ENCODE measurements around the gene UGT1A4. TPM values are rescaled to one million over a fixed set of nuclear protein-coding genes. Genes with fewer than 3 reads are reported as not detected.

Gene UGT1A4
- total RNA-seq, 3 donors from 2014 or later (not counting 1 experiment from before 2014, with no cell fraction given), result not detected

Other genes starting within 250 kb of the UGT1A4 start
- gene USP40, start 152.0 kb upstream of the UGT1A4 start, total RNA-seq, result 10 to 100 TPM; 17.4 to 20.6 (median 19.4) TPM
- not detected for gene UGT1A8, start 101.1 kb upstream of the UGT1A4 start, total RNA-seq
- gene UGT1A10, start 82.3 kb upstream of the UGT1A4 start, total RNA-seq, result not detected
- gene UGT1A9, start 46.8 kb upstream of the UGT1A4 start, total RNA-seq, result not detected
- not detected for gene UGT1A7, start 36.8 kb upstream of the UGT1A4 start, total RNA-seq
- not detected for gene UGT1A6, start 25.8 kb upstream of the UGT1A4 start, total RNA-seq
- gene UGT1A5, start 5.8 kb upstream of the UGT1A4 start, total RNA-seq, result not detected
- gene UGT1A3, start 10.3 kb downstream of the UGT1A4 start, total RNA-seq, result not detected
- not detected for gene UGT1A1, start 41.5 kb downstream of the UGT1A4 start, total RNA-seq
- not detected for gene MROH2A, start 59.6 kb downstream of the UGT1A4 start, total RNA-seq
- gene HJURP, start 135.8 kb downstream of the UGT1A4 start, total RNA-seq, result 1 to 10 TPM in 2 of 3 donors, under 1 TPM in 1; 0.87 to 3.2 (median 1.5) TPM
- gene TRPM8, start 198.6 kb downstream of the UGT1A4 start, total RNA-seq, result not detected

All from natural killer cell (primary cell).